NCI-H2107 (cell line): ENCODE measurements around the gene JMY.

Source experiments
- DNase-seq: peaks from one replicate; lab custom pipeline; 2025; lab: John Stamatoyannopoulos, UW

The JMY gene, protein sequence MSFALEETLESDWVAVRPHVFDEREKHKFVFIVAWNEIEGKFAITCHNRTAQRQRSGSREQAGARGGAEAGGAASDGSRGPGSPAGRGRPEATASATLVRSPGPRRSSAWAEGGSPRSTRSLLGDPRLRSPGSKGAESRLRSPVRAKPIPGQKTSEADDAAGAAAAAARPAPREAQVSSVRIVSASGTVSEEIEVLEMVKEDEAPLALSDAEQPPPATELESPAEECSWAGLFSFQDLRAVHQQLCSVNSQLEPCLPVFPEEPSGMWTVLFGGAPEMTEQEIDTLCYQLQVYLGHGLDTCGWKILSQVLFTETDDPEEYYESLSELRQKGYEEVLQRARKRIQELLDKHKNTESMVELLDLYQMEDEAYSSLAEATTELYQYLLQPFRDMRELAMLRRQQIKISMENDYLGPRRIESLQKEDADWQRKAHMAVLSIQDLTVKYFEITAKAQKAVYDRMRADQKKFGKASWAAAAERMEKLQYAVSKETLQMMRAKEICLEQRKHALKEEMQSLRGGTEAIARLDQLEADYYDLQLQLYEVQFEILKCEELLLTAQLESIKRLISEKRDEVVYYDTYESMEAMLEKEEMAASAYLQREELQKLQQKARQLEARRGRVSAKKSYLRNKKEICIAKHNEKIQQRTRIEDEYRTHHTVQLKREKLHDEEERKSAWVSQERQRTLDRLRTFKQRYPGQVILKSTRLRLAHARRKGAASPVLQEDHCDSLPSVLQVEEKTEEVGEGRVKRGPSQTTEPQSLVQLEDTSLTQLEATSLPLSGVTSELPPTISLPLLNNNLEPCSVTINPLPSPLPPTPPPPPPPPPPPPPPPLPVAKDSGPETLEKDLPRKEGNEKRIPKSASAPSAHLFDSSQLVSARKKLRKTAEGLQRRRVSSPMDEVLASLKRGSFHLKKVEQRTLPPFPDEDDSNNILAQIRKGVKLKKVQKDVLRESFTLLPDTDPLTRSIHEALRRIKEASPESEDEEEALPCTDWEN

DNA sequence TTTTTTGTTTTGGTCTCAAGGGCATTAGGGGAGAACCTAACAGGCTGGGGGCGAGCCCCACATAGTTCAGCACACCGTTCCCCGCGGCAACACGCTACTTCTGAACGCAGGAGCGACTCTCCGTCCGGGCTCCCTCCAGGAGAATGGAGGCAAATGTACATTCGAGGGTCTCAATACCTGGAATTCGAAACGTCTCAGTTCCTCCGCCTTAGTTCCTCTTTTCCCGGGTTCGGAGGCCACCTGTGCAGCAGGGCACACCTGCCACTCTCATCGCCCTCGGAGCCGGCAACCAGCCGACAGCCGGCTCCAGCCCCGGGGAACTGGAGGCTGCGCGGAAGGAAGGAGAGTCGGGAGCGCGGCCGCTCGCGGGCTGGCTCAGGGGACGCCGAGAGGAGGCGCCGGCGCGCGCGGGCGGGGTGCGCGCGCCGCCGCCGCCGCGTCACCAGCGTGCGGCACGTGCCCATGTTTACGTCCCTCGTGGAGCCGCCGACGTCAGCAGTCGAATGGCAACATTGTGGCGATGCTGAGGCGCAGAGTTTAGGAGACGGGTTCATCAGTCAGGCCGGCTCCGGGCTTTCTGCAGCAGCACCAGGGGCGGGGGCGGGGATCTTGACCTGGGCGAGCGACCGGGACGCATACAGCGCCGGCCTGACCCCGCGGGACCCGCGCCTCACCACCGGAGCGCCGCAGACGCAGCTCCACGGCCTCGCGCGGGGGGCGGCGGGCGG is at the start of gene JMY:
Gene JMY, plus strand, starts transcription at position 498 of the 728 bp plus-strand sequence. CDS start 520 bp downstream, outside the sequence.
- DNase-seq: peak; percentile 52

DNA sequence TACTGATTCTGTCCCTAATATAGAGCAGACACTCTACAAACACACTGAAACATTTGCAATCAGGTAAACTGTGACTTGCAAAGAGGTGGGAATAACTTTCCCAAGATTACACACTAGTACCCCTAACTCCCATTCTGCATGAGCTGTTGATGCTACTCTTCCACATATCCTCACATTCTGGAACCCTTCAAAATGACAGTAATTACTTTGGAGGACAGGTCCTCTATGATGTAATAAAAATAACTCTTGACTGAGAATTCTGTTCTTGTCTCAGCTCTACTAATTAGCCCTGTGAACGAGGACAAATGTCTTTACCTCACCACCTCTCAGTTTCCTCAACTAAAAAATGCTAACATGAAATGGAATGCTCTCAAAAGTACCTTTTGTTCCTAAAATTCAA is 49.5 kb upstream of the JMY start:
- no peak for DNase-seq

DNA sequence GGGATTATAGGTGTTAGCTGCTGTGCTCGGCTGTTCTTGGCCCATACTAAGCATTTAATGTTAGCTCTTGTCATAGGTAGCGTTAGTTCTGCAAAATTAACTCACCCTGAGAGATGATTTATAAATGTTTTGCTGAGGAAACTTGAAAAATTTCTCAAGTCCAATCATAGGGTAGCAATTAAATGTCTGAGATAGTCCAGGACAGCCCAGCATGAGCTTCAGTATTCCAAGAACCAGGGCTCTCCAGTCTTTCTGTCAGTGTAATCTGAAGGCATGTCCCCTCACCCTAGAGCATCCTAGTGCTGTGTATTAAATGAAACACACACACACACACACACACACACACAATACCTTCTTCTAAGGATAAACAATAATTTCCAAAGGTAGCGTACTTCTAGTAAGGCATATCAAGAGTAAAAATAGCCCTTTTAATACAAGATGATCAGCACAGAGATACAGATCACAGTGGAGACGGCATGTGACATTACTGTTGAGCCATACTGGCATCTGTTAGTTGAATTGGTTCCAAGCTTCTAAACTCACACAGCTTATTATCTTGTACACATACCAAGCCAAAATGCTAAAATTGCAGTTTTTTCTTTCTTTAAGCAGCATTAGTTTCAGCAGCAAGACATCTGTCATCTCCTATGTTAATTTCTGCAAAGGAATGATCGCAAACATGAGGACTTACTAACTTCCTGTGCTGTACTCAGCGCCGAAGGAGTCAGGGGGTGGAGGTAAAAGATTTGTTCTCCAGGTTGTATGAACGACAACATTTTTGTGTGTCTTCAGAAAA is 46.3 kb upstream of the JMY start:
- no peak for DNase-seq

DNA sequence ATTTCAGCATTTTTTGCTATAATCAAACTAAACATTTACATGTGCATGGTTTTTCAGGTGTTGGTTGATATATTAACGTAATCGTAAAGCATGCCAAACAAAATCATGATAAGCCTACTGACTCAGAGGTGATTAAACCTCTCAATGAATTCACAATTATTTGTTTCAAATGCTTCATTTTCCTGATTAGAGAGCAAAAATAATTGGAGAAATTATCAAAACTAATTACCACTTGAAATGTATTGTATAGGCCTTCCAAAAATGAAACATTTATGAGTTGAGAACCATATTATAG is 45.7 kb upstream of the JMY start:
- DNase-seq: no peak

DNA sequence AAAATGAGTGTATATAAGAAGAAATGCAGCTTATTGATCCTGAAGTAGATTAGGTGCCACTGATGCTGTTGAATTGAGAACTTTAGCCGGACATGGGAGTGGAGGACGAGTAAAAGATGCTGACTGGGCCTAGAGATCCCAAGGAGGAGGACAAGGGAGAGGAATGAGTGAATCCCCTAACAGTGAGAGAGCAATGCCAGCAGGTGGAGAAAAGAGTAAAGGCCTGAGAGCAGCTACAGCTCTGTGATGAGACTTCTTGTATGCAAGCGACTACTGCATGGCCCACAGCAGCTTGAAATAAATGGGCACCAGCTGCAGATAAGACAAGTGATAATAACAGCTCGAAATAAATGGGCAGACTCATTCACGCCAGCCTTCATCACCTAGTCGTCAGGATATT is 44.5 kb upstream of the JMY start:
- no peak for DNase-seq

DNA sequence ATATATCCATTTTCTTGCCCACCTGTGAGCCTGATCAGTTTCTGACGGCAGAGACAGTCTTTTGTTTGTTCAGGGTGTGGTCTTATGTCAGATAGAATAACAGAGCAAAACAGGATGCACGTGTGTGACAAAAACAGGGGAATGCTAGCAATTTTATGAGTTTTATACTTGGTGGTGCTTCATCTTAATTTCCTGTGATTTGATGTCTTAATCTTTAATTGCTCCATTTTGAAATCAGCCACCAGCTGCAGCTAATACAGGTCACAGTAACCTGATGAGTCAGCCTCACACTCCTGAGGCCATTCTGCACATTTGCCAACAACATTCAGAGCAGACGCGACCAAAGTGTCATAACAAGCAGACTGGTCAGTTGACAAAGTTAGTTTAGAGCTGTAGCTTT is 42.3 kb upstream of the JMY start:
- DNase-seq: no peak

DNA sequence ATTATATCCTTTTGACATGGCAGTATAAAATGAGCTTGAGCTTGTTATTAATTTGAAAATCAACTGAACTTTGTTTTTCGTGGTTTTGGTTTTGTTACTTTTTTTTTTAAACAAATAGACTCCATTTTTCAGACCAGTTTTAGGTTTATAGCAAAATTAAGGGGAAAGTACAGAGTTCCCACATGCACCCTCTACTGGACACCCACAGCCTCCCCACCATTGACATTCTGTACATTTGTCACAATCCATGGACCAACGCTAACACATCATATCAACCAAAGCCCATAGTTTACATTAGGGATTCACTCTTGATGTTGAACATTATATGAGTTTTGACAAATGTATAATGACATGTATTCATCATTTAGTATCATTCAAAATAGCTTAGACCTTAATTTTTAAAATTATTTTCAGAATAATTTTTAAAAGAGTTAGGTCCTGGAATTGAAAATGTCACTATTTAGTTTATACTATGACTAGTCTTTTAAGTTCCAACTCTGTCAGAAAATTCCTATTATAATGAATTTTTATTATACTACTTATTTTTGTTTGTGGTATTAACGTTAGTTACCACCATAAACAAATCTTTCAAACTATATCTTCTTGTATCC is 35.3 kb upstream of the JMY start:
- DNase-seq: no peak

DNA sequence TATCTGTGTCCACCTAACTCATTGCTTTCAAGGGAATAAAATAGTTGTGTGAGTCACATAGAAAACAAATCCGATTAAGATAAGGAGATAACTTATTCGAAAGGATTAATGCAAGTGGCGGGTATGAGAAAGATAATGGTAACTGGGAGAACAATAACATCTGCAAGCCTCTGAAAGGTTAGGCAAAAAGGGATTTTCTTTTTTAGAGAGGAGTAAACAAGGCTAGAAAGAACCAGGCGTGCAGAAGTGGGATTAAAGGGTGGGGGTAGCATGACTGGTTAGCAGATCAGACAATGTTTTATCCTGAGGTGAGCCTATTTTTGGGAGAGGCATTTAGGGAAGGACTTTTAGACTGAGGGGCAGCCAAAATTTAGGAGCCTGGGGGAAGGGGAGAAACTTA is 34.7 kb upstream of the JMY start:
- DNase-seq: no peak

DNA sequence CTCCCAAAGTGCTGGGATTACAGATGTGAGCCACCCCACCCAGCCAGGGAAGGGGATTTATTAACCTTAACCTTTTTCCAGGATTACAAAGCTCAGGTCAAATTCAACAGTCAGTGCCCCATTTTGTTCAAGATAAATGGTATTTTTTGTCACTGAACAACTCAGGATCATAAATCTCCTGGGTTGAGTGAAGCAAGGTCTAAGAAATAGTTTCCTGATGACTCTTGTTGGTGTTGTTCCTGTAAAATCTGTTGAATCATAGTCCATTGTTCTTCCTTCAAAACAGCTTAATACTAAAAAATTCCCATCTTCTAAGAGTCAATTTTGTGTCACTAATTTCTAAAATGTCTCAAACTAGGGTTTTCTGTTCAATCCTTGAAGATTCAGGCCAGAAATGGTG is 33.9 kb upstream of the JMY start:
- DNase-seq: no peak

DNA sequence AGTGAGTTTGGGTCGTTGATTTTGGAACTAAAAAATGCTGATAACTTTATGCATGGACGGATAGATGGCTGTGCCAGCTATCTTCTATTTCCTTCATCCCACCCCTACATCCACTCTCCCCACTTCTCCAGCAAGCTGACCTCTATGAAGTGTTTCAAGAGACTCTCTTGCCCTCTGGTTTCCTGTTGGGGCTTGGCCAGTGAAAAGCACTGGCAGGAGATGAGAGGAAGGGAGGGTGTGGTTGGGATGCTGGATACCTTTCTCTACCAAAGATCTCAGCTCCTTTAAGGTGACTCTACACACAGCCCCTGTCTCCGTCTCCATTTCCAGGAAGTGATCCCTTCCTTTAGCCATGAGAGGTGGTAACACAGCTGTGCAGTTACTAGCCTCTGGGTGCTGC is 30.0 kb upstream of the JMY start:
- no peak for DNase-seq

DNA sequence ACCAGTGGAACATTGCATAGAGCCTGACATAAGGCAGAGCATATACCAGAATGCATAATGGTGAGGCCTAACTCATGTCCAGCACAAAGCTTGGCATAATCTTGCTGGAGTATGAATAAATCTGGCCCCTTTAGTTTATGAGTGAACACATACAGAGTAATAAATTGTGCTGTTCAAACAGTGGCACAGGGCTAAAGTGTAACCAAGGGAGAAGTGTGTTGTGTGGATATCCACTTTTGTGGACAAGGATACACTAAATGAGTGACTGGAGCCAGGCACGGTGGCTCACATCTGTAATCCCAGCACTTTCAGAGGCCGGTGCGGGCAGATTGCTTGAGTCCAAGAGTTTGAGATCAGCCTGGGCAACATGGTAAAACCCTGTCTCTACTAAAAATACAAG is 29.4 kb upstream of the JMY start:
- no peak for DNase-seq

DNA sequence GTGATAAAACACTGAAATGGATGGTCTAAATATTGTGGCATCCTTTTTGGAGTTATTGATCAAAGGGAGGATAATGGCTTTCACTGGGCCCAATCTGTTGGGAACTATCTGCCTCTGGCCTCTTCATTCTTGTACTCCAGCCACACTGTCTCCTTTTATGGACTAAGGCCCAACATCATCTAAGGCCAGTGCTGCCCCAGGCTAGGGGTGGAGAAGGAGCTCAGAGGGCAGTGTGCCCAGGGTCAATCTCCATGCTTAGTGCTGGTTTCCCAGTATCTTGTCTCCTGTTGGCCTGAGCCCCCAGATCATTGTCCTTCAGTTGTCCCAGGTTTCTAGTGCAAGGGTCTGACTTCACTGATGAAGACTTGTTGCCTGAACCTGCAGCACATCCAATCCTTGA is 26.4 kb upstream of the JMY start:
- no peak for DNase-seq

DNA sequence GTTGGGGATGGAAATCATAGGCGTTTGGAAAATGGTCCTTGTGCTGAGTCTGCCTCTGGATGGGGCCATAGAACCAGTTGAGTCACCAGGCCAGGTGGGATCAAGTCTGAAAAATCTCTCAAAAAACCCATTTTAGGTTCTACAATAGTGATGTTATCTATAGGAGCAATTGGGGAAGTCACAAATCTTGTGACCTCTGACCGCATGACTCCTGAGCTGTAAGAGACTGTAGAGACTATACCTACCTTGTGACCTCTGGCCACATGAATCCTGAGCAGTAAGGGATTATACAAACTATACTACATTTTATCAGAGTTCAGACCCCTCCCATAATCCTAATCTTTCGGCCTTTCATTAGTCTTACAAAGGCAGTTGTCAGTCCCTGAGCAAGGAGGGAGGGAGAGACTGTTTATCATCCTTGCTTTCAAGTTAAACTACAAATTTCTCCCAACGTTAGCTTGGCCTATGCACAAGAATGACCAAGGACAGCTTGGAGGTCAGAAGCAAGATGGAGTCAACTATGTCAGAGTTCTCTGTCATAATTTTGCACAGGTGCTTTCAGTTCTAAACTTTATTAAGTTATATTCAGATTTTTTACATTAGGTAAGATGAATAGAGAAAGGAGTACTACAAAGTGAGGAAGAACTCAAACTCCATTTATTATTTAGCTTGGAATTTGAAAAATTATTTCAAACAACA is 11.5 kb upstream of the JMY start:
- DNase-seq: no peak

DNA sequence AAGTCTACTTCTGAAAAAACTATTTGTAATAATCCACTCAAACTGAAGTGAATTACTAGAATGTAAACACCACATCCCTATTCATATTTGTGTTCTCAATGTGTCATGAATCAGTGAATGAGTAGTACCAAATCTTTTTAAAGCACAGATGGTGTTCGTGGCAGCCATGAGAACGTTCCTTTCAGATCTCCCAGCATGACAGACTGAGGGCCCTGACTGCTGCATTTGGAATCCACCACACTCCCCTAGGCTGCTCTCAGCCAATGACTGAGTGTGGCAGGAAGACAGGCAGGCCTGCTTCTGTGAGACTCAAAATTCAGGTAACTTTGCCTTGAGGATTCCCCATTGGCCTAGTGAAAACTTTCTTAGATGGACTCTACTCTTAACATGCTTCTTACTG is 10.9 kb upstream of the JMY start:
- DNase-seq: no peak

DNA sequence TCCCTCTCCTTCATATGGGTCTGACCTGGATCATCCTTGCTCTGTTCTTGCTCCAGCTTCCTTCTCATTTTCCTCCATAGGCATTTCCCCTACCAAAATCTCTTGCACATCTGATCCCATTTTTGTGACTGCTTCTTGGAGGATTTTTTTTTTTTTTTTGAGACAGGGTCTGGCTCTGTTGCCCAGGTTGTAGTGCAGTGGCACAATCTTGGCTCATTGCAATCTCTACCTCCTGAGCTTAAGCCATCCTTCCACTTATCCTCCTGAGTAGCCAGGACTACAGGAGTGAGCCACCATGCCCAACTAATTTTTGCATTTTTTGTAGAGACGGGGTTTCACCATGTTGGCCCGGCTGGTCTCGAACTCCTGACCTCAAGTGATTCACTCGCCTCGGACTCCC is 10.5 kb upstream of the JMY start:
- no peak for DNase-seq

DNA sequence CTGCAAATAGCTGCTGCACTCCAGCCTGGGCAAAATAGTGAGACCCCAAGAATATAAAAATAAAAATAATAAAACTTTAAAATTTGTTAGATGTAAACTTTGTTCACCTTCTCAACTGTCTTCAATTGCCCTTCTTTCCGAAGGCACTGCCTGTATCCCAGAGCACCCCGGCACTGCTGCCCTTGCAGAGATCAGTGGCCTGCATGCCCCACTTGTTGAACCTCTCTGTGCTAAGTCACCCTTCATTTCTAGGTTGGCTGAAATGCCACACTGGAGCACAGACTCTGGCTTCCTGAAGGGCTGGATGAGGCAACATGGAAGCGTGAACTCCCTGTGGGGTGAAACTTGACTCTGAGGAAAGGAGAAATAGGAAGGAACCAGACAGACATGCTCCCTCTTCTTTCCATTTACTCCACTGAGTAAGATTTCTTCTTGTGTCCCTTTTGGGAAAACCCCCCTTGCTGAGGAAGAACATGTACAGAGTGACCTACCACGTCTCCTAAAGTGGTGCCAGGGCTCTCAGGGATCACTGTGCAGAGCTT is 8.4 kb upstream of the JMY start:
- no peak for DNase-seq

DNA sequence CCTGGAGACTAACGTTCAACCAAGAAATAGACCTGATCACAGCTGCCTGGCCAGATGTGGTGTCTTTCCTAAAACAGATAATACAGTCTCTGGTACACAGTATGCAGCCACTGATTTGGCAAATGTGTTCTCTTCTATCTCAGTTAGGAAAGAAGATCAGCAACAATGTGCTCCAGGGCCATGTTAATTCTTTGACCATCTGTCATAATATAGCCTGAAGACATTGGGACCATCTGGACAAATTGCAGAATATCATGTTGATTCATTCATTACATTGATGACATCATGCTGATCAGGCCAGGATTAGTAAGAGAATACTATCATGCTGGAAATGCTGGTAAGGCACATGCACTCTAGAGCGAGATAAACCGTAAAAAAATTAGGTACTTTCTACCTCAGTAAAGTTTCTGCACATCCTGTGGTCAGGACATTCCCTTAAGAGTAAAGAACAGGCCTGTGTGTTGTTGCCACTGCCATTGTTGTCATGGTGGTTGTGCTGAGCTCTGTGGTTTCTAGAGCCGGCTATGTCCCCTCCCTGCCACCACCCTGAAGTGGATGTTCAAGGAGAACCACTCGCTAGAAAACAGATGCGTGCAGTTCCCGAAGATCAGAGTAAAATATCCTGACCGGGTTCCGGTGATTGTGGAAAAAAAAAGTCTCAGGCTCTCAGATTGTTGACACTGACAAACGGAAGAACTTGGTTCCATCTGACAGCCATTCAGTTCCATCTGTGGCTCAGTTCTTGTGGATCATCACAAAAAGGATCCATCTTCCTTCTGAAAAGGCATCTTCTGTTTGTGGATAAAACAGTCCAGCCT is 6.4 kb upstream of the JMY start:
- DNase-seq: no peak

DNA sequence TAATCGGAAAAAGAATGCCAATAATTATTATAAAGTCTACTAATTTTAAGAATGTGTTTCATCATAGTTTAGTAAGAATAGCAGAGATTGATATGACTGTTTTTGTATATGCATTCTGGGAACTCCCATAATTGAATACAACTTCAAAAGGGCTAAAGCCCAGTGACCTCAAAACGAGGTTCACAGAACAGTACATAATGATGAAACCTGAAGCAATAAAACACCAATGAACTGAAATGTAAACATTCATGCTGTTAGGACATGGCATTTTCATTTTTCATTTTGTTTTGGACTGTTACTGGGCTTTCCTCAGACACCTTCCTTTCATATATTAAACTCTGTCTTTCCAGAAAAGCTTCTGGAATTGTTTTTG is 684 bp upstream of the JMY start:
- no peak for DNase-seq

DNA sequence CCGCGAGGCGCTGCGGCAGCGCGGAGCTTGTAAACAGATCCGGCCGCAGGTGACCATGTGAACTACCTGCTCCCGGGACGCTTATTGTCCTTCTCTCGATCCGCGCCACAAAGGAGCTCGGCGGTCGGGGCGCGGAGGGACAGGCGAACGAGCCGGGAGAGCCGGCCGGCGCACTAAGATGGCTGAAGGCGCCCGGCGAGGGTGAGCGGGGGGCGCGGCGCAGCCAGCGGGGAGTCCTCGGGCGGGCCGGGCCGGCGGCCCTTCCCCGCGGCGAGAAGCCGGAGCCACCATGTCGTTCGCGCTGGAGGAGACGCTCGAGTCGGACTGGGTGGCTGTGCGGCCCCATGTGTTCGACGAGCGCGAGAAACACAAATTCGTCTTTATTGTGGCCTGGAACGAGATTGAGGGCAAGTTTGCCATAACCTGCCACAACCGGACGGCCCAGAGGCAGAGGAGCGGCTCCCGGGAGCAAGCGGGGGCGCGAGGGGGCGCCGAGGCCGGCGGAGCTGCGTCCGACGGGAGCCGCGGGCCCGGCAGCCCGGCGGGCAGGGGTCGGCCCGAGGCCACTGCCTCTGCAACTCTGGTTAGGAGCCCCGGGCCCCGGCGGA is 535 bp downstream of the JMY start:
- DNase-seq: peak; percentile 2
